Posterior vena cava (tissue), 2 donors: ENCODE measurements around the gene BDH2. TPM values are rescaled to one million over a fixed set of nuclear protein-coding genes. Genes with fewer than 3 reads are reported as not detected.

Experiments
- DNase-seq: peaks from one replicate; pipeline ENCODE4 v3.0.0-alpha.2; 2020; ENCODE audit warnings: low spot score
- intact Hi-C, 2 donors: fragments of 100-400 bp; cut with DNase I; formaldehyde crosslinking; loops; one replicate each; pipeline versions ENCODE4 v1.14.1 to v1.14.2; 2022 to 2023
- total RNA-seq, 2 donors: library from RNA; stranded (reverse); fragmentation: NEBNext Ultra II Directional; extraction: Animal tissue kit (Norgen Biotek cat#: 25700); gene quantifications; one replicate each; pipeline ENCODE4 v1.2.1, GENCODE V29; 2021
- donor health status: DM: yes; HTN: yes; CAD: no.
- donor health status: DM: yes; HTN: yes; CAD: no.

BDH2 gene
- total RNA-seq, 2 donors from 2014 or later: 40.1 to 41.2 TPM

DNA sequence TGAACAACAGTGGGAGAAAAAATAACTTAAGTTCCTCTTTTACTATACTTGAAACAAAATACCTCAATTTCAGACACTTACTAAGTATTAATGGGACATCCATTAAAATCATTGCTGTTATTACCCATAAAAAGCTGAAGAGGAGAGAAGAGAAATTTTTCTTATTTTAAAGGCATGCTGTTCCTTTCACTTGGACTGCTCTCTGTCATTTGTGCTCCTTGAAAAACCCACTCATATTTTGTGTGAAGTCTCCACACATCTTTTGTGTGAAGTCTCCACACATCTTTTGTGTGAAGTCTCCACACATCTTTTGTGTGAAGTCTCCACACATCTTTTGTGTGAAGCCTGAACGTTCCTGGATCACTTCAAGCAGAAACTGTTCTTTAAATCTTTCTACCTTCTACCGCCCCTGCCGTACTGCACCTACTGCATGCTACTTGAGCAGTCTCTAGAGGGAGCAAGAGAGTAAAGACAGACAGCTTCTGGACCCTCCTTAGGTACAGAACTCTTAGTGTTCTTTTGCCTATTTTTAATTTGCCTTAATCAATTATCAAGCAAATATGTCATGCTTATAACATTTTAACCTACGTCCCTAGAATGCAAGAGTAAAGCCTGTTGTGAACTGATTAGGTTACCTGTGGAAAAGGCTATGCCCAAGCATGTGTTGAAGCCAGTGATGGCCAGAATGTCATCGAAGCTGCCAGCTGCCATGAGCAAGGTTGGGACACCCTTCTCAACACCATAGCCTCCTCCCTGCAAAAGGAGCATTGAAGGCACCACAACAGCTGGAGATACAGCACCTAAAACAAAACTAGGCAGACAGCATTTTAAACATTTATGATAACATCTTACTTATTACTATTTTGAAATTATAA, 53.0 kb downstream of the BDH2 start:
- intact Hi-C loops: loop anchor here in 1 of 2 donors (10.0 kb wide), 1 partner anchor 58 kb away; no protein-coding TSS in a partner anchor
- no peak for DNase-seq

DNA sequence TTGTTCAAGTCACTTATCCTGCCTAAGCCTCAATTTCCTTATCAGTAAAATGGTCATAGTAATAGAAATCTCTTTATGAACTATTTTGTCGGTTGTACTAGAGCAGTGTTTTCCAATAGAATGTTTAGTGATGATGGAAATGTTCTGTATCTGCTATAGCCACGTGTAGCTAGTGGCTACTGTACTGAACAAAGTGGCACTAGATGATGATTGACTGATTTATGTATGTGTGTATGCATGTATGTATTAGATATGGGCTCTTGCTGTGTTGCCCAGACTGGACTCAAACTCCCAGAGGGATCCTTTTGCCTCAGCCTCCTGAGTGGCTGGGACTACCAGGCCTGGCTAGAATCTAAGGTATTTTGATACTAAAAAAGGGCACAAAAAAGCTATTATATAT, 55.5 kb downstream of the BDH2 start:
- intact Hi-C loops: loop anchor here in 1 of 2 donors (10.0 kb wide), 1 partner anchor 61 kb away; no protein-coding TSS in a partner anchor

DNA sequence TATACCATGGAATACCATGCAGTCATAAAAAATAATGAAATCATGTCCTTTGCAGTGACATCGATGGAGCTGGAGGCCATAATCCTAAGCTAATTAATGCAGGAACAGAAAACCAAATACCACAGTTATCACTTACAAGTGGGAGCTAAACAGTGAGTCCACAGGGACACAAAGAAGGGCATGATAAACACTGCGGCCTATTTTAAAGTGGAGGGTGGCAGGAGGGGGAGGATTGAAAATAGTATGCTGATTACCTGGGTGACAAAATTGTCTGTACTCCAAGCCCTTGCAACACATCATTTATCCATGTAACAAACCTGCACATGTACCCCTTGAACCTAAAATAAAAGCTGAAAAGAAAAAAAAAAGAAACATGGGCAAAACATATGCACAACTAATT, 63.5 kb downstream of the BDH2 start:
- intact Hi-C loops: no loop called here
- no peak for DNase-seq

More for the DNA sequence above, 55.5 kb downstream of the BDH2 start:
- no peak for DNase-seq

DNA sequence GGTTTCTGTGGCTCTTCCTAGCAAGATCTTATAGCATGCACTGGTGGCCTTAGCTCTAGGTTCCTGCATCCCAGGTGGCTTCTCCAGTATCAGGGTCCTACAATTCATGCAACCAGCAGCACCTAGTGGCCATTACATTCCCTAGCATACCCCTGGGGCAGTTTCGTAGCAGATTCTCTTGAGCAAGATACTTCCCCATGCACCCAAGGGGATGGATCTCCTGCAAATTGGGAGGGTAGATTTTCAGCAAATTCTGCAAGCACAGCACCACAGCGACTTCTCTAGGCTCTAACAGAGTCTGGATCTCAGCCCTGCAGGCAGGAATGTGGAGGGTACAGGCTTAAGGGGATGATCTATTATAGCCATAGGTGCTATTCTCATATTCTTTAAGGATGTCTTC, 67.1 kb downstream of the BDH2 start:
- intact Hi-C loops: no loop called here
- no peak for DNase-seq

DNA sequence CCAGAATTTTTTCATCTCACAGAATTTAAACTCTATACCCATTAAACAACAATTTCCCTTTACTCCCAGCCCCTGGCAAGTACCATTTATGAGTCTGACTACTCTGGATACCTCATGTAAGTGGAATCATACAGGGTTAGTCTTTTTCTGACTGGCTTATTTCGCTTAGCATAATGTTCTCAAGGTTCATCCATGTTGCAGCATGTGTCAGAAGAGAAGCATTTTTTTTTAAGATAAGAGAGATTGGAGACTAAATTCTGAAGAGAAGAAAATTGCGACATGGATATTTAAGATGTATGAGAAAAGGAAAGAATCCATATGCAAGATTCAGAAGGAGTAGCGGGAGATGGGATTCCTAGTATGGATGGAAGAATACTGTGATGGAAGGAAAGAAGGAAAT, 68.8 kb downstream of the BDH2 start:
- intact Hi-C loops: no loop called here

DNA sequence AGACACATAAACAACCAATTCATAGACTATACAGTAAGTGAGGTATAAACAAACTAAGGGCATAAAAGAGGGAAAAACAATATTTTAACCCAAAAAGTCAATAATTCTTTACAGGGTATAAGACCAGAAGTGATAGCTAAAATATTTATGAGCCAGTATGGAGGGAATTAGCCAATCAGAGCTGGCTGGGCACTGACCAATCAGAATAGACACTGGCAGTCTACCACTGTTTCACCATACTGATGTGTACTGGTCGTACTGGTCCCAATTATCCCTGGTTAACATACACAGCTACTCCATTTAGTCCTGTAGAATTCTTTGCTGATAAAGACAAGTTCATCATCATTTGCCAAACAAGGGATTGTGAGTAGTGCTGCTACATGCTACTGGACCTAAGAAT, 70.3 kb downstream of the BDH2 start:
- intact Hi-C loops: loop anchor here in 1 of 2 donors (10.0 kb wide), 1 partner anchor 46 kb away; the partner anchor contains the start of gene SLC9B2
- DNase-seq: no peak

More for the DNA sequence above, 68.8 kb downstream of the BDH2 start:
- DNase-seq: no peak

Other genes with a start within 250 kb of the BDH2 start
- 10 to 100 TPM; 15.3 to 22.5 TPM for gene CISD2, start 230.8 kb downstream of the BDH2 start, total RNA-seq
- 1 to 10 TPM; 1.1 to 1.4 TPM for gene SLC9B1, start 80.1 kb downstream of the BDH2 start, total RNA-seq
- gene SLC9B2, start 23.1 kb downstream of the BDH2 start, total RNA-seq: 10 to 100 TPM; 14.6 to 18.7 TPM
- 1 to 10 TPM; 1.9 to 2.2 TPM for gene CENPE, start 98.5 kb upstream of the BDH2 start, total RNA-seq